ENCODE results near the gene CCR7. TPM values are rescaled to one million over a fixed set of nuclear protein-coding genes. Genes with fewer than 3 reads are reported as not detected.

CCR7 gene
- total RNA-seq, 6 experiments from 2014 or later = 0.12 to 0.58 (median 0.28) TPM; not detected in 2

DNA sequence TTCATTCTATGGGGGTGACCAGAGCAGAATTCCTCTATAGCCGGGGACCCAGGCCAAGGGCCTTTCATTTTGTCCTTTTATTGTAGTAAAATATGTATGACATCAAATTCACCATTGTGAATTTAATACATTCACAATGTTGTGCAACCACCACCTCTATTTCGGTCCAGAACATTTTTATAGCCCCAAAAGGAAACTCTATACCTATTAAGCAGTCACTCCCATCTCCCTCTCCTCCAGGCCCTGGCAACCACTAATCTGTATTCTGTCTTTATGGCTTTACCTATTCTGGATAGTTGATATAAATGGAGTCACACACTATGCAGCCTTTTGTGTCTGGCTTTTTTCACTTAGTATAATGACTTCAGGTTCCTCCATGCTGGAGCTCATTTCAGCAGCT lies 54.1 kb downstream of the CCR7 start:
- ATAC-seq (no peak), DNase-seq (no peak)
- Histone ChIP-seq H3K4me3 (no peak overlapping the region), H3K36me3 (no peaks in the 10 kb centered on the region), H3K9me3 (no peaks in the 10 kb centered on the region), H3K27me3 (no peaks in the 10 kb centered on the region), H3K4me1 (no peaks in the 10 kb centered on the region), H3K27ac (no peak overlapping the region)
- no peak for TF ChIP-seq CTCF (IDR thresholded peaks at IDR 0.05)
- TF ChIP-seq POLR2A (IDR thresholded peaks at IDR 0.05) = no peak
- intact Hi-C loops (cut with DNase I) = no loop called here
- 80% methylated on average over 2 of the region's 2 CpGs for WGBS (ENCODE audit: insufficient coverage, low coverage, low lambda C conversion rate, missing lambda C conversion rate)

- no peaks in the 10 kb centered on the region for H3K4me1 ChIP-seq
- no peak for DNase-seq
- intact Hi-C loops (cut with DNase I) = no loop called here
- no peak for TF ChIP-seq POLR2A (IDR thresholded peaks at IDR 0.05)
- no peak for TF ChIP-seq CTCF (IDR thresholded peaks at IDR 0.05)
- no peaks in the 10 kb centered on the region for H3K27me3 ChIP-seq
- 86% methylated on average over 4 of the region's 8 CpGs for WGBS (ENCODE audit: insufficient coverage, low coverage, low lambda C conversion rate, missing lambda C conversion rate)
- no peaks in the 10 kb centered on the region for H3K36me3 ChIP-seq
- peak in 1 of 4 donors; percentile 45 for ATAC-seq
- no peak overlapping the region for H3K27ac ChIP-seq
- no peak overlapping the region for H3K4me3 ChIP-seq
- no peaks in the 10 kb centered on the region for H3K9me3 ChIP-seq
Observed at GRCh38 chr17:40510328-40510648, 55.0 kb downstream of the CCR7 start.

- WGBS (ENCODE audit: insufficient coverage, low coverage, low lambda C conversion rate, missing lambda C conversion rate) = 89% methylated on average over 4 of the region's 10 CpGs
- no peak for TF ChIP-seq POLR2A (IDR thresholded peaks at IDR 0.05)
- no peak for TF ChIP-seq CTCF (IDR thresholded peaks at IDR 0.05)
- Histone ChIP-seq H3K36me3 (no peaks in the 10 kb centered on the region), H3K9me3 (no peaks in the 10 kb centered on the region), H3K4me3 (no peak overlapping the region), H3K27ac (no peak overlapping the region), H3K4me1 (no peaks in the 10 kb centered on the region), H3K27me3 (no peaks in the 10 kb centered on the region)
- no peak for DNase-seq
- peak in 1 of 4 donors; percentile 23 for ATAC-seq
- intact Hi-C loops (cut with DNase I) = no loop called here
Observed at GRCh38 chr17:40509626-40510327, 55.5 kb downstream of the CCR7 start.

- ATAC-seq (no peak), DNase-seq (no peak)
- Histone ChIP-seq H3K27ac (no peak overlapping the region), H3K9me3 (no peaks in the 10 kb centered on the region), H3K27me3 (no peaks in the 10 kb centered on the region), H3K4me1 (no peaks in the 10 kb centered on the region), H3K36me3 (no peaks in the 10 kb centered on the region), H3K4me3 (no peak overlapping the region)
- WGBS (ENCODE audit: insufficient coverage, low coverage, low lambda C conversion rate, missing lambda C conversion rate) = 87% methylated on average over 3 of the region's 5 CpGs
- intact Hi-C loops (cut with DNase I) = no loop called here
- TF ChIP-seq CTCF (IDR thresholded peaks at IDR 0.05) (no peak), POLR2A (IDR thresholded peaks at IDR 0.05) (no peak)
Observed at GRCh38 chr17:40506786-40507185, 58.5 kb downstream of the CCR7 start.

Other genes with a start within 250 kb of the CCR7 start
- under 1 TPM in 5 of 6 experiments, not detected in 1; 0.22 to 0.78 (median 0.37) TPM for gene GJD3, start 200.7 kb downstream of the CCR7 start, total RNA-seq
- gene TOP2A, start 147.6 kb downstream of the CCR7 start, total RNA-seq = 1 to 10 TPM in 4 of 6 experiments, under 1 TPM in 2; 0.22 to 7.3 (median 3.0) TPM
- 100 to 1,000 TPM; 382 to 716 (median 430) TPM for gene IGFBP4, start 122.0 kb downstream of the CCR7 start, total RNA-seq
- not detected for gene TNS4, start 63.8 kb downstream of the CCR7 start, total RNA-seq
- 10 to 100 TPM; 28.8 to 47.1 (median 33.5) TPM for gene SMARCE1, start 82.3 kb upstream of the CCR7 start, total RNA-seq
- 1 to 10 TPM; 1.2 to 3.2 (median 1.9) TPM for gene KRT222, start 99.7 kb upstream of the CCR7 start, total RNA-seq
- gene KRT24, start 138.3 kb upstream of the CCR7 start, total RNA-seq = not detected
- gene KRT25, start 189.9 kb upstream of the CCR7 start, total RNA-seq = not detected
- gene KRT26, start 206.7 kb upstream of the CCR7 start, total RNA-seq = not detected
- not detected for gene KRT27, start 217.1 kb upstream of the CCR7 start, total RNA-seq
- gene KRT28, start 234.5 kb upstream of the CCR7 start, total RNA-seq = not detected